SH-SY5Y (cell line): ENCODE data around the gene PARD3.

Source experiments
- GATA2 ChIP-seq: IDR thresholded peaks from 2 replicates; pipeline ENCODE4 v1.6.1; 2011; ENCODE audit warnings: mild to moderate bottlenecking, low read depth, low read length
- GATA3 ChIP-seq: IDR thresholded peaks from 2 replicates; pipeline ENCODE4 v1.6.1; 2011; ENCODE audit warnings: low read depth, mild to moderate bottlenecking, low read length, moderate library complexity

PARD3 gene

GRCh38 chr10:34627331-34627730 lies 187.8 kb downstream of the PARD3 start:
- no peak for TF ChIP-seq GATA2
- TF ChIP-seq GATA3 = no peak

GRCh38 chr10:34626158-34626880 lies 188.8 kb downstream of the PARD3 start:
- no peak for TF ChIP-seq GATA3
- no peak for TF ChIP-seq GATA2

- TF ChIP-seq GATA2 (no peak), GATA3 (no peak)
Measured at GRCh38 chr10:34624323-34625153, 190.6 kb downstream of the PARD3 start.

- TF ChIP-seq GATA3 (no peak), GATA2 (no peak)
Measured at GRCh38 chr10:34622945-34623344, 192.2 kb downstream of the PARD3 start.

- TF ChIP-seq GATA2 = no peak
- no peak for TF ChIP-seq GATA3
Measured at GRCh38 chr10:34618611-34619010, 196.5 kb downstream of the PARD3 start.

- TF ChIP-seq GATA3 (no peak), GATA2 (no peak)
Measured at GRCh38 chr10:34615770-34616169, 199.3 kb downstream of the PARD3 start.

- TF ChIP-seq GATA2 (no peak), GATA3 (no peak)
Measured at GRCh38 chr10:34613491-34613890, 201.6 kb downstream of the PARD3 start.

GRCh38 chr10:34612938-34613337 lies 202.2 kb downstream of the PARD3 start:
- no peak for TF ChIP-seq GATA3
- TF ChIP-seq GATA2 = no peak

- TF ChIP-seq GATA3 = no peak
- TF ChIP-seq GATA2 = no peak
Measured at GRCh38 chr10:34612446-34612845, 202.7 kb downstream of the PARD3 start.

GRCh38 chr10:34609287-34609940 lies 205.7 kb downstream of the PARD3 start:
- TF ChIP-seq GATA2 (no peak), GATA3 (no peak)

- no peak for TF ChIP-seq GATA2
- no peak for TF ChIP-seq GATA3
Measured at GRCh38 chr10:34607894-34608293, 207.2 kb downstream of the PARD3 start.

GRCh38 chr10:34606890-34607289 lies 208.2 kb downstream of the PARD3 start:
- TF ChIP-seq GATA3 (no peak), GATA2 (no peak)

GRCh38 chr10:34602478-34602877 lies 212.6 kb downstream of the PARD3 start:
- TF ChIP-seq GATA3 (no peak), GATA2 (no peak)

GRCh38 chr10:34601691-34602090 lies 213.4 kb downstream of the PARD3 start:
- TF ChIP-seq GATA3 = no peak
- TF ChIP-seq GATA2 = no peak

- TF ChIP-seq GATA2 (no peak), GATA3 (no peak)
Measured at GRCh38 chr10:34599026-34599795, 215.9 kb downstream of the PARD3 start.
